ENCODE data around the gene PABPC1L. TPM values are rescaled to one million over a fixed set of nuclear protein-coding genes. Genes with fewer than 3 reads are reported as not detected.

PABPC1L gene
- total RNA-seq, 4 donors from 2014 or later, result 5.1 to 17.1 (median 10.3) TPM

DNA sequence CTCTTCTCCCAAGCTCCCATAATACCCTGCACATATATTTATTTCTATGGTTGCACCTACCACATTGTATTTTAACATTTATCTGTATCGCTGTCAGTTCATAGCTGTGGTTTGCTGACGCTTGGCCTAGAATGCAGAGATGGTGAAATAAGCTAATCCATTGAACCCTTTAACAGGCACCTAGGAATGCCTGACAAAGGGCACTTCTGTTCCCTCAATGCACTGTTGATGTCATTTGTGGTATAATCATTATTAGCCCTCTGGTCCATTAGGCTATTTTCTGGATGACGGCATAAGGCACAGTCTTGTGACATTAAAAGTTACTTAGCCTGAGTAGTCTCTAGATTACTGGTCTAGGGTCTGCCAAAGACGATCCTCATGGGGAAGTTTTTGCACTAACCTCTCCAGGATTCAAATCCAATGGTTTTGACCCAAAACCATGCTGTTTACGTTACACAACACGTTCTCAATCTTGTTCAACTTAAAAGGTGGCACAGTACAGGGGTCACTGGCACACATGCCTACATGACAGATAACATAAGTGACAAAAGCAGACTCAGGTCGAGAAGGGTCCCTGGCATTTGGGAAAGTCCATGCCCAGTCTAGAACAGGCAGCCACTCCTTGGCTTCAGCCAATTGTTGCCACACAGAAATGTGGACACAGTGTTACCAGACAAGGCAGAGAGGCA, 26.5 kb upstream of the PABPC1L start:
- ATAC-seq (ENCODE audit: low FRiP score) (no peak), DNase-seq (ENCODE audit: low spot score) (no peak)

DNA sequence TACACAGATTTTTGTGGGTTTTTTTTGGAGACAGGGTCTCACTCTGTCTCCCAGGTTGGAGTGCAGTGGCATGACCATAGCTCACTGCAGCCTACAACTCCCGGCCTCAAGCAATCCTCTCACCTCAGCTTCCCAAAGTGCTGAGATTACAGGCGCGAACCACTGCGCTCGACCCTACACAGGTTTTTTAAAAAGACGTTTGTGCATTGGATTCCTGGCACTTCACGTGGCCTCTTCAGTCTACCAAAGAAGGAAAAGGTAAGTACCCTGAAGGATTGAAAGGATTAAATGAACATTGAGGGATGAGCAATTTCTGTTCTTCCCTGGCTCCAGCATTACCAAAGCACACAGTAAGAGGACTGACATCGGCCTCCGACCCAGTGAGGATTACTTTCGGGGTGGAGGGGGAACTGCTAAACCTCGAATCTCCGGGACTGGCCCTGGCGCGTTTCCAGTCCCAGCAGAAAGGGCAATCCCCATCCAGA, 24.9 kb upstream of the PABPC1L start:
- DNase-seq (ENCODE audit: low spot score), result no peak

More for the DNA sequence above, 26.5 kb upstream of the PABPC1L start:
- TF ChIP-seq, protein P1, sequence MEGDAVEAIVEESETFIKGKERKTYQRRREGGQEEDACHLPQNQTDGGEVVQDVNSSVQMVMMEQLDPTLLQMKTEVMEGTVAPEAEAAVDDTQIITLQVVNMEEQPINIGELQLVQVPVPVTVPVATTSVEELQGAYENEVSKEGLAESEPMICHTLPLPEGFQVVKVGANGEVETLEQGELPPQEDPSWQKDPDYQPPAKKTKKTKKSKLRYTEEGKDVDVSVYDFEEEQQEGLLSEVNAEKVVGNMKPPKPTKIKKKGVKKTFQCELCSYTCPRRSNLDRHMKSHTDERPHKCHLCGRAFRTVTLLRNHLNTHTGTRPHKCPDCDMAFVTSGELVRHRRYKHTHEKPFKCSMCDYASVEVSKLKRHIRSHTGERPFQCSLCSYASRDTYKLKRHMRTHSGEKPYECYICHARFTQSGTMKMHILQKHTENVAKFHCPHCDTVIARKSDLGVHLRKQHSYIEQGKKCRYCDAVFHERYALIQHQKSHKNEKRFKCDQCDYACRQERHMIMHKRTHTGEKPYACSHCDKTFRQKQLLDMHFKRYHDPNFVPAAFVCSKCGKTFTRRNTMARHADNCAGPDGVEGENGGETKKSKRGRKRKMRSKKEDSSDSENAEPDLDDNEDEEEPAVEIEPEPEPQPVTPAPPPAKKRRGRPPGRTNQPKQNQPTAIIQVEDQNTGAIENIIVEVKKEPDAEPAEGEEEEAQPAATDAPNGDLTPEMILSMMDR (IDR thresholded peaks at IDR 0.05), result no peak

DNA sequence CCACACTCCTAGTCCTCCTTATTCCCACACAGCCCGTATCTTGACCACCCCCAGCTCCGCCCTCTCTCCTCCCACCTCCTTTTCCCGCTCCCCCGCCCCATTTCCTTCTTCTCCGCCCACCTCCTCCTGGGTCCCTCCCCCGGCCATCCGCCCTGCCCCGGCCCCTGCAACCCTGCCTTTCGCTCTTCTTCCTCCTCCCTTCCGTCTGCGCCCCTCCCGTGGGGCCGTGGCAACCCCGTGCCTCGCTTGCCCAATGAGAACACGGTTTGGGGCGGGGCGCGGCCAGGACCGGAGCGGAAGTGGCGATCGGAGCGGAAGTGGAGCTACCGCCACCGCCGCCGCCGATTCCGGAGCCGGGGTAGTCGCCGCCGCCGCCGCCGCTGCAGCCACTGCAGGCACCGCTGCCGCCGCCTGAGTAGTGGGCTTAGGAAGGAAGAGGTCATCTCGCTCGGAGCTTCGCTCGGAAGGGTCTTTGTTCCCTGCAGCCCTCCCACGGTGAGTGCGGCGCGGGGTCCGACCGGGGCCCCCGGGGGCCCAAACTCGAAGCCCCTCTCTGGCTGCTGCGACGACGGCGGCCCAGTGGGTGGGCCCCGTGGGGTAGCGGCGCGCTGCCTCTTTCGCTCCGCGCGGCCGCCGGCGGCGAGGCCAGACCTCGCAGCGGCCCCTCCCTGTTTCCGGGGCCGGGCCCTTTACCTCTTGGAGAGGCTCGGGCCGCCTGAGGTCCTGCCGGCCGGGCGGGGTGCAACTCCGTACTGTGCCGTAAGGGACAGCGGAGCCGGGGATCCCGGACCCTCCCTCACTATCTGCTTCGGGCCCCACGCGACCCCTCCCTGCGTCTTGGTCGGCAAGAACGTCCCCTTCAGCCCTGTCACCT, 24.2 kb upstream of the PABPC1L start, which contains the start of gene YWHAB:
Gene YWHAB (plus strand): TSS at position 314 of the 874 bp plus-strand sequence. CDS start 15,829 bp downstream, outside the sequence.
- peak; percentile 95 for DNase-seq (ENCODE audit: low spot score)
- TF ChIP-seq, protein P1 (IDR thresholded peaks at IDR 0.05), result no peak
- peak; percentile 99 for ATAC-seq (ENCODE audit: low FRiP score)

More for the DNA sequence above, 24.9 kb upstream of the PABPC1L start:
- no peak for ATAC-seq (ENCODE audit: low FRiP score)
- TF ChIP-seq, protein P1 (IDR thresholded peaks at IDR 0.05), result no peak

DNA sequence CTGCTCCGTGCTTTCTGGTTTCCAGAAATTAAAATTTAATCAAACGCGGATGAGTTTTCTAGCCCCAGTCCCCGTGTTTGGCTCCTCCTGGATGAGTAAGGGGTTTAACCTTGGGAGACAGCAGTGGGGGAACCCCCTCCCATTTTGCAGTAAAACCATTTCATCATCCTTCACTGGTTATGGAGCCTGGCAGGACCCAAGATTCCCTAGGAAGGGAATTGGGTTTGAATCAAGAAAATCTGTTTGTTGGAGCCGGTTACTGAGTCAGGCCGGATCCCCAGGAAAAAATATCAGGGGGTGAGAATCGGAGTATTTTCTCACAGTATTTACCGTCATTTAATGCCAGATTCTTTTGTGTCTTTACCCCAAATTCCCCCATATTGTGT, 23.6 kb upstream of the PABPC1L start:
- ATAC-seq (ENCODE audit: low FRiP score) (peak; percentile 29), DNase-seq (ENCODE audit: low spot score) (no peak)
- TF ChIP-seq, protein P1 (IDR thresholded peaks at IDR 0.05), result no peak

DNA sequence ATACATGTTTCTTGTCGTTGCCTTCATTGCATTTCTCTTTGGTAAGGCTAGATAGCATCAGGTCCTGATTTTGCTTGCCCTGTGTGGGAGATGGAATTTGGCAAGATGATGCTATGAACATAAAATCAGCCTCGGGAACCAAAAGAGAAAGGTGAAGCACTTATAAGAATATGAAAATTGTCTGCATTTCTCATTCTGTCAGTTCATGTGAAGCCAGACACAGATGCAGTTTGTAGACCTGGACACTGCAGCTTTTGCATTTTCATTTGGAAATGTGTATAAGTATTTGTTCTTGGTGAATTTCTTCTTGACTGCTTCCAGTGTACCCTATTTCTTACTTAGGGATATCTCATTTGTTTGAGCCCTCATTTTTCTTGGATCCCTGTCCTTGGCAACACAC, 23.0 kb upstream of the PABPC1L start:
- ATAC-seq (ENCODE audit: low FRiP score) (no peak), DNase-seq (ENCODE audit: low spot score) (no peak)
- TF ChIP-seq, protein P1 (IDR thresholded peaks at IDR 0.05), result no peak

DNA sequence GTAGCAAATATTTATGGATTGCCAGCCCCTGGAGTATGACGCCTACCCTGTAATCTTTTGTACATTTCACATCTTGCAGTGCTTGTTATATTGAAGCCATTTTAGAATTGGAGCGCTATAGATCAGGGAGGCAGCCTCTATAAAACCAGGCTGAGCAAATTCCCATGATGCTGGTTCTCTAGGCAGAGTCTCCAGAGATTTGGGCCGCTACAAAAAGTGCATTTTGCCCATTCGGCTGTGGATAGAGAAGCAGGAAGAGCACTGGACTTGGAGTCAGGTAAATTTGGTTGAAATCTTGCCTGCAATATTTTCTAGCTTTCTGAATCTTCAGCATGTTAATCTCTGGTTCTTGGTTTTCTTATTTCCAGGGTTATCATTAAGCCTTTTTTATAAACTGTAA, 22.4 kb upstream of the PABPC1L start:
- no peak for DNase-seq (ENCODE audit: low spot score)
- TF ChIP-seq, protein P1 (IDR thresholded peaks at IDR 0.05), result no peak
- ATAC-seq (ENCODE audit: low FRiP score), result no peak
